ENCODE measurements around the gene PTPRT.

- no peak for TF ChIP-seq CTCF (IDR thresholded peaks at IDR 0.05)
- TF ChIP-seq POLR2A (IDR thresholded peaks at IDR 0.05): no peak
These were observed 232.0 kb downstream of the PTPRT start for GRCh38 chr20:42957704-42958095.

All from transverse colon (tissue), 3 donors.